GM19397 (cell line): ENCODE measurements around the gene C6orf52.
A peak's percentile ranks its signal among the peaks of the same experiment; 100 is the strongest.

ENCODE experiments used
- ATAC-seq: cut with Tn5 transposase; IDR thresholded peaks from one replicate; pipeline ENCODE4 v1.9.1; 2021; ENCODE audit warnings: mild to moderate bottlenecking, moderate library complexity; ENCODE audit not compliant: unreplicated experiment

Gene C6orf52

GRCh38 chr6:10658910-10659698 is 35.3 kb downstream of the C6orf52 start:
- ATAC-seq, result no peak

- no peak for ATAC-seq
Observed at GRCh38 chr6:10655508-10656055, 38.8 kb downstream of the C6orf52 start.

GRCh38 chr6:10644225-10644624 is 50.2 kb downstream of the C6orf52 start:
- no peak for ATAC-seq

- ATAC-seq, result peak; percentile 58
Observed at GRCh38 chr6:10643201-10643651, 51.2 kb downstream of the C6orf52 start.

DNA sequence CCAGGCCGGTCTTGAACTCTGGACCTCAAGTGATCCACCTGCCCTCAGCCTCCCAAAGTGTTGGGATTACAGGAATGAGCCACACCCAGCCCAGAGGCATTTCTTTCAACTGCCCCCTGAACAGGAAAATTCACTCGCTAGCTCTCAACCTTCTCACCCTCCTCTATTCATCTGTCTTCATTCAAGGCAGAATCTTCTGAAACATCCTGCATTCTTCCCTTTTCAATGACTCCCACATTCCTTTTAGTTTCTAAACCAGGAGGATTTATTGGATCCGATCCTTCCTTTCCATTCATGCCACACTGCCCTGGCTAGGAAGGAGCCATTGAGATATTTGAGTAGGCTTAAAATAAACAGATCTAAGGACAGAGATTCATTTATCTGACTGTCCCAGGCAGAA is 52.9 kb downstream of the C6orf52 start:
- ATAC-seq, result no peak

GRCh38 chr6:10640412-10640811 is 54.0 kb downstream of the C6orf52 start:
- ATAC-seq, result no peak

DNA sequence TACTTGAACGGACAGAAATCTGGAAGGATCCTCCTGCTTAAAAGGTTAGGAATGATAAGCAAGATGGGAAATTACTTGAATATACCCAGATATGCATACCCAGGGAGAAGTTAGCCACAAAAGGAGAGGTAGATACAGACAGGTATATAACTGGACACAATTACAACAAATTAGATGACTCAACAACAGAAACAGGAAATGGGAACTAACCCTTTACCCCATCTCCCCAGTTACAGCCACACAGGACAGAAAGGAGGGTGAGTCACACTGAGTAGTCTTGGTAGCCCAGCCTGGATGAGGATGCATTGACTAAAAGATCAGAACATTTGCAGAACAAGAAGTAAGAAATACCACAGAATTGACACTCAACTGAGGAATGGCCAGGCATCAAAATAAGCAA is 61.2 kb downstream of the C6orf52 start:
- peak; percentile 52 for ATAC-seq

DNA sequence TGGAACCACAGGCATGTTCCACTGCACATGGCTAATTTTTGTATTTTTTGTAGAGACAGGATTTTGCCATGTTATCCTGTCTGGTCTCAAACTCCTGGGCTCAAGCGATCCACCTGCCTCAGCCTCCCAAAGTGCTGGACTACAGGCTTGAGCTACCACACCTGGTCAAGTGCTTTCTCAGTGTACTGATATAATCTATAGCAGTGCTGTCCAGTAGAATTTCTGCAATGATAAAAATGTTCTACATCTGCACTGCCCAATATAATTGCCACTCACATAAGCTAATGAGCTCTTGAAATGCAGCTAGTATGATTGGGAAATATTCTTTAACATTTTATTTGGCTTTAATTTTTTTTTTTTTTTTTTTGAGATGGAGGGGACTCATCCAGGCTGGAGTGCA is 64.2 kb downstream of the C6orf52 start:
- no peak for ATAC-seq

- ATAC-seq, result no peak
Observed at GRCh38 chr6:10627800-10628199, 66.6 kb downstream of the C6orf52 start.

DNA sequence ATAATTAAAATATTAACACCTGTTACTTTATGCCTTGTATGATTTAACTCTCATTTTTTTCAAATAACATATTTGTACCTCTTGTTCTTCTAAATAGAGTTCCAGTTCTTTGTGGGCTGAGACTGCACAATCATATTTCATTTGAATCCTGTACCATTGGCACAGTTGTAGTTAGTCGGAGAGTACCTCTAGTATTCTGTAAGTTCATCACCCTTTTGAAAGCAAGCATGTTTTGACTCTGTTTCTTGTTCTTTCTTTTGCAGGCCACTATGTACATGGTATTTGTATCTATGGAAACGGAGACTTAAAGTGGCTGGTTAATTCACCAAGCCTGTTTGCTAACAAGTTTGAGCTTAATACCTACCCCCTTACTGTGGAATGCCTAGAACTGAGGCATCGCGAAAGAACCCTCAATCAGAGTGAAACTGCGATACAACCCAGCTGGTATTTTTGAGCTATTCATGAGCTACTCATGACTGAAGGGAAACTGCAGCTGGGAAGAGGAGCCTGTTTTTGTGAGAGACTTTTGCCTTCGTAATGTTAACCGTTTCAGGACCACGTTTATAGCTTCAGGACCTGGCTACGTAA is 68.2 kb downstream of the C6orf52 start:
- no peak for ATAC-seq

- no peak for ATAC-seq
Observed at GRCh38 chr6:10624836-10625235, 69.6 kb downstream of the C6orf52 start.

DNA sequence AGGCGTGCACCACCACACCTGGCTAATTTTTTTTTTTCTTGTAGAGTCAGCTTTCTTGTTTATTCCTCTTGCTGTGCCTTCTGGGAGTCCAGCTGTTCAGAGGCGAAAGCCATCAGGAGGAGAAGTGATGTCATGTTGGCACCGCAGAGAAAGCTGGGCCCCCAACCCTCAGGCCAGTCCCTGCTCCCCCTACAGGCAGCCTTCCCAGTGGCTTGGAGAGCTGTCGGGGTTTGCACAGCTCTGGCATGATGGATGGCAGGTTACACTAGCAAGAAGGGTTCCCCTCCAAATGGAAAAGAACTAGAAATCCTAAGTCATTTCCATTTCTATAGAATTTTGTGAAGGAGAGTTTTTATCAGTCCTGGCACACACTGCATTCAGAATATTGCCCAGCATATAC is 72.6 kb downstream of the C6orf52 start:
- ATAC-seq, result no peak
